GM12878 (cell line): Measurements from ENCODE around the gene PPP1R26.

ENCODE experiments used
- BCLAF1 ChIP-seq: fragments of 450-650 bp; IDR thresholded peaks from 2 replicates; pipeline ENCODE4 v1.6.1; 2017; ENCODE audit warnings: antibody characterized with exemption, mild to moderate bottlenecking, moderate library complexity
- CEBPB ChIP-seq, 2 experiments: fragments of 150-350 bp in 1 of 2; IDR thresholded peaks; 2 replicates each; pipeline ENCODE4 v1.6.1; 2012 to 2014; ENCODE audit warnings: low read depth in 2 of 2, low read length in 2 of 2, borderline replicate concordance in 1 of 2, inconsistent platforms in 1 of 2
- CTCF ChIP-seq, 3 experiments: IDR thresholded peaks in 2 of 3; conservative IDR thresholded peaks in 1 of 3; 2 replicates each; pipeline ENCODE4 v1.5.1; 2011; ENCODE audit warnings: low read depth in 3 of 3, low read length in 3 of 3, mild to moderate bottlenecking in 3 of 3, control low read depth in 2 of 3, moderate library complexity in 2 of 3, inconsistent platforms in 1 of 3, mixed read lengths in 1 of 3; ENCODE audit not compliant: control insufficient read depth in 2 of 3, insufficient read depth in 1 of 3; ENCODE audit errors: extremely low read depth in 1 of 3
- EP300 ChIP-seq, 2 experiments: fragments of 150-350 bp in 1 of 2; IDR thresholded peaks; 2 replicates each; pipeline ENCODE4 v1.6.1; 2011 to 2012; ENCODE audit warnings: low read depth in 2 of 2, low read length in 2 of 2, borderline replicate concordance in 1 of 2, improper control_type of control experiment in 1 of 2, inconsistent platforms in 1 of 2; ENCODE audit not compliant: control insufficient read depth in 1 of 2
- ESRRA ChIP-seq: IDR thresholded peaks from 2 replicates; pipeline ENCODE4 v1.6.1; 2012; ENCODE audit warnings: mild to moderate bottlenecking, low read length, improper control_type of control experiment
- ETV6 ChIP-seq, 2 experiments: fragments of 450-650 bp in 1 of 2; IDR thresholded peaks in 1 of 2; conservative IDR thresholded peaks in 1 of 2; 2 replicates each; pipeline ENCODE4 v1.6.1; 2014; ENCODE audit warnings: antibody characterized with exemption in 1 of 2, borderline replicate concordance in 1 of 2, low read depth in 1 of 2, mild to moderate bottlenecking in 1 of 2, moderate library complexity in 1 of 2
- NR2C1 ChIP-seq: fragments of 450-650 bp; IDR thresholded peaks from 2 replicates; pipeline ENCODE4 v1.6.1; 2017; ENCODE audit warnings: antibody characterized with exemption, mild to moderate bottlenecking, moderate library complexity
- POLR2A ChIP-seq: IDR thresholded peaks from 2 replicates; pipeline ENCODE4 v1.6.1; 2011; ENCODE audit warnings: low read depth, mild to moderate bottlenecking, low read length
- POLR2AphosphoS5 ChIP-seq: IDR thresholded peaks from 2 replicates; pipeline ENCODE4 v1.6.1; 2011; ENCODE audit warnings: mild to moderate bottlenecking, low read length, inconsistent platforms
- REST ChIP-seq: IDR thresholded peaks from 2 replicates; pipeline ENCODE4 v1.6.1; 2012; ENCODE audit warnings: mild to moderate bottlenecking, low read depth, low read length
- TCF7 ChIP-seq: IDR thresholded peaks from 2 replicates; pipeline ENCODE4 v1.6.1; 2014; ENCODE audit warnings: antibody characterized with exemption, borderline replicate concordance
- USF2 ChIP-seq: IDR thresholded peaks from 2 replicates; pipeline ENCODE4 v1.6.1; 2011; ENCODE audit warnings: low read depth, low read length, improper control_type of control experiment, borderline replicate concordance

- TF ChIP-seq ETV6 (conservative IDR thresholded peaks at IDR 0.05 in 1 of 2, IDR thresholded peaks at IDR 0.05 in 1 of 2; ENCODE audit: borderline replicate concordance in 1 of 2, low read depth in 1 of 2) (no peak), USF2 (no peak), EP300 (IDR thresholded peaks at IDR 0.05; ENCODE audit: borderline replicate concordance in 1 of 2, control insufficient read depth in 1 of 2, low read depth in 2 of 2, low read length in 2 of 2) (no peak), TCF7 (no peak), ESRRA (no peak), POLR2AphosphoS5 (no peak), REST (no peak), BCLAF1 (no peak), POLR2A (no peak), CTCF (IDR thresholded peaks at IDR 0.05 in 2 of 3, conservative IDR thresholded peaks at IDR 0.05 in 1 of 3; ENCODE audit: control insufficient read depth in 2 of 3, extremely low read depth in 1 of 3, insufficient read depth in 1 of 3, low read depth in 3 of 3, low read length in 3 of 3) (no peak), CEBPB (IDR thresholded peaks at IDR 0.05; ENCODE audit: borderline replicate concordance in 1 of 2, low read depth in 2 of 2, low read length in 2 of 2) (no peak), NR2C1 (no peak)
These were observed 28.6 kb upstream of the PPP1R26 start for GRCh38 chr9:135450956-135451355.
